GM18526 (cell line): ENCODE results near the gene ACBD6.

Experiments
- POLR2A ChIP-seq: IDR thresholded peaks from 3 replicates; pipeline ENCODE4 v1.6.1; 2011; ENCODE audit not compliant: insufficient read length; ENCODE audit errors: extremely low read depth

Gene ACBD6

DNA sequence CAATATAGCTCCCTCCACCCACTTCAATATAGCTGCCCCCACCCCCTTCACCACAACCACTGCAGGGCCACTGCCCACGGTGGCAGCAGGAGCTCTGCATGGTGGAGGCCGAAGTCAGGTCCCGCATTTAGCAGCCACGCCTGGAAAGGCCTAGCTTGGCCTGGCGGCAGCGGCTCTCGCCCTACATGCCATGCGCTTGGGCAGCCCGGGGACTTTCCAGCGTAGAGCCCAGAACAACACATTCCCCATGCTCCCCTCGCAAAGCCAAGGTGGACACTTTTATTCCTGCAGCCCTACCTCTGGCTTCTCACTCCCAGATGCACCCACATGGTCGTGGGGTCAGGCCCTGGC lies 235.2 kb downstream of the ACBD6 start:
- no peak for TF ChIP-seq POLR2A

DNA sequence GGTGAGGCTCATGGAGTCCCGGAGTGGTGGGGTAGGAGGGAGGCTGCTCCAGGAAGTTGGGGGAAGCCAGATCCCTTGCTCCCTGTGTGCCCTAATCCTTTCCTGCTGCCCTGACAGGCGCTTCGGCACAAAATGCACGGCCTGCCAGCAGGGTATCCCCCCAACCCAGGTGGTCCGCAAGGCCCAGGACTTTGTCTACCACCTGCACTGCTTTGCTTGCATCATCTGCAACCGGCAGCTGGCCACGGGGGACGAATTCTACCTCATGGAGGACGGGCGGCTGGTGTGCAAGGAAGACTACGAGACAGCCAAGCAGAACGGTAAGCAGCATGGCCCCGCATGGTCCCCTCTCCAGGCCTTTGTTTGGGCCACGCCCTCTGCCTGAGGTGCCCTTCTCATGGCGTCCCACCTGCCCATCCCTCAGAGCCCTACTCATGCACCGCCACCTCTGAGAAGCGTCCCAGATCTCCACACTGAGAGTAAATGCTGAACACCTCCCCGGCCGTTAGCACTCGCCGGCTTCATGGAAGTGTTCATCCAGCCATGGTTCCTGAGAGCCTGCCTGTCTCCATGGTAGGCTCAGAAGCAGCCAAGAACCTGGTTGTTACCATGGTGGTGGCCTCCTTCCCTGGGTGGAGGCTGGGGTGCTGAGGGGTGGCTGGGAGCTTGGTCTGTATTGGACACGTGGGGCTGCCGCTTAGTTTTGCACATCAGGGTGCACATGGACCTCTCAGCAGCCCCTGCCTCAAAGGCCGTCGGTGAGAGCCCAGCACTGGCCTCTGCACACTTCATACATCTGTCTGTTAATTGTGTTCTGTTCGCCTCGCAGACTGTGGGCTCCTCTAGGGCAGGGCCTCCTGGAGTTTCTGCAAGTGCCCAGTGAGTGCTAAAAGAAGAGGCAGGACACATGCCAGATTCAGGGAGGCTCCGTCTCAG lies 235.8 kb downstream of the ACBD6 start:
- no peak for TF ChIP-seq POLR2A

DNA sequence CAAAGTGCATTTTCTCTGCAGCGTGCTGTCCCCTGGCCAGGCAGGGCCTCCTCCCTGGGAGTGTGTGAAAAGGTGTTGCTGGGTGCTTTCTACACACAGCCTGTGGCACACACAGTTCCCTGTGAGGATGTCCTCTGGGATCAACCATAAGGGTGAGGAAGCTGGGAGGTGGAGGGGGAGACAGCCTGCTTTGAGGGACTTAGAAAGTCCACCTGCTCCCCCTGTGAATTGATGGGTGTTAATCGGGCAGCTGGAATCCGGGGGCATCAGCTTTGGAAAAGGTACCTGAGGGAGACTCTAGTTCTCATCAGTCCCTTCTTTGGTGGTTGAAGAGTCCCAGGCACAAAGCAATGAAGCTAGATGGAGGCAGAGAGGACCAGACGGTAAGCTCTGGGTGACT lies 236.5 kb downstream of the ACBD6 start:
- no peak for TF ChIP-seq POLR2A

DNA sequence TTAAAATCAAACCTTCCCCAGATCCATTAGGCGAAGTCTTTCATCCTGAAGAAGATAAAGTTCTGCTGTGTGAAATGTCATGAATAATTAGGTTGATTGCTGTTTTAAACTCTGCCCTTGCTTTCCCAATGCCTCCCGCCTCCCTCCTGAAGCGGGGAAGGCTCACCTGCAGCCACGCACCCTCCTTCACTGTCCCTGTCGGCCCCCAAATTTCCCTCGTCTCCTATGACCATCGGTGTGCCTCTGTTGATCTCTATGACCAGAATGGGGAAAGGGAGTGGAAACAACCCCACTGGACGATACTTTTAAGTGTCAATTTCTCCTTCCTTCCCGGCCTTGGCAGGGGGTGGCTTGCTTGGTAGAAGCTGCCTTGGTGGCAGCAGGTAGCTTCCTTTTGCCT lies 237.2 kb downstream of the ACBD6 start:
- TF ChIP-seq POLR2A = no peak

DNA sequence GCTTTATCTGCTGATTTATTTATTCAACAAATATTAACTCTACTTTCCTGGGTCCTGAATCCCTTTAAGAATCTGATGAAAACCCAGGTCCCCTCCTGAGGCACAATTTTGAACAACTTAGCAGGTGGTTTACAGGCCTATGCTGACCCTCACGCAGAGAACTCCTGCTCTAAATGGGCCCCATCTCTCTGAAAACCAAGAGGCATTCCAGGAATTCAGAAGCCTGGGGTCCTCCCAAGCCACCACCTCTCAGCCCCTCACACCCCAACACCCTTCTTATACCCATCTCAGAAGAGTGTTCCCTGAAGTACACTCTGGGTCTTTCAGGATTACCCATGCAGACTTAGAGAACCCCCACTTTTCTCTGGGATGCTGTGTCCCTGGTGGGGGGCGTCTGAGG lies 237.8 kb downstream of the ACBD6 start:
- no peak for TF ChIP-seq POLR2A

DNA sequence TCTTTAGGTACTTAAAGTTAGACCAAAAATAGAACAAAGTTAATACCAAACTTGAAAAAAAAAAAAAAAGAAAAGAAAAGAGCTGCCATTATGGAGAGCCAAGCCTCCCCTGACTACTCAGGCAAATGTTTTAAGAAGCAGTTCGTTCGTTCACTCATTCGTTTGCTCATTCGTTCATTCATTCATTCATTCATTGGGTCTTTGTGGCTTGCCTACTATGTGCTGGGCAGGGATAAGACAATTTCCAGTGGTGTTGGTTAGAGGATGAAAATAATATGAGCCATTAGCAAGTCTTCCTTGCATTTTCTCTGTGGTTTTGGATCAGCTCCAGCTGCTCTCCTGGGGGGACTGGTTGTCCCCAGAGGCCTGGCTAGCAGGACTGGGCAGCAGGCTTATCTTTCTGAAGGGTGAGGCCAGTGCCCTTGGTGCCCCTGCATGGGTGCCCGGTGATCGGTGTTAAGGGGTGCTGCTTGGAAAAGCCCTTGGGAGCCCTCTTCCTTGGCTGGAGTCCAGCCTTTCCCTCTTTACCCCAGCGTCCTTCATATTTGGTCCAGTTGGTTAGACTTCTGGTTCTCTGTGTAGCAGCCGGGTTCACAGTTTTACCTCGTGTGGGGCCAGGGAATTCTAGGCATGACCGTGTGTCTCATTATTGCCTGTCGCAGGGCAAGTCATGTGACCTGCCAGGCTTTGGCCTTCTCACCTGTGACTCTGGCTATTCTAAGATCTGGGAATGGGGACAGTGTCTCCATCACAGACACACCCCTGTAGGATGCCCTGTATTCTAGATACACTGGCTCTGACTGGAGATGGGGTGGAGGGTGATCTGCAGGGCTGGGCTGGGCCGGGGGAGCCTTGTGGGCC lies 239.5 kb downstream of the ACBD6 start:
- TF ChIP-seq POLR2A = no peak

DNA sequence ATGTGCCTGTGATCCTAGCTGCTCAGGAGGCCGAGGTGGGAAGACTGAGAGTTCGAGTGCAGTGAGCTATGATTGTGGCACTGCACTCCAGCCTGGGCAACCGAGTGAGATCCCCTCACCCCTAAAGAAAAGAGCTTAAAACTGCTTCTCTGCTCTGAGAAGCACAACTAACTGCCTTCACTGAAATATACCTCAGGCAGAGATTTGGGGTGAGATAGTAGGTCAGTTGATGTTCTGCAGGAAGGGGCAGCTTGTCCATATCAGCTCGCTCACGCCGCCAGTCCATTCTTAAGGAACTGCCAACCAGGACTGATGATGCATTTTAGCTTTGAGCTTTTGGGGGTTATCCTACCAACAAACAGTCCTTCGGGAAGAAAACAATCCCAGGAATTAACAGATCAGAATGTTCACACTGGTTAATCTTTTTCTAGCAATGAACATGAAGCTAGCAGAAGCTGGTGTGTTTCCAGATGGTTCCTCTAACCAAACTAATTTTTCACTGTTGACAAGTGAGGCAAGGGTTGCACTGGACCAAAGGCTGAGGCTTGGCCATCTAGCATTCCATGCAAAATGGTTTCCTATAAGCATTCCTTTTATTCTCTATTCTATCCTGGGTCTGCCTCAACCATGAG lies 240.7 kb downstream of the ACBD6 start:
- no peak for TF ChIP-seq POLR2A

DNA sequence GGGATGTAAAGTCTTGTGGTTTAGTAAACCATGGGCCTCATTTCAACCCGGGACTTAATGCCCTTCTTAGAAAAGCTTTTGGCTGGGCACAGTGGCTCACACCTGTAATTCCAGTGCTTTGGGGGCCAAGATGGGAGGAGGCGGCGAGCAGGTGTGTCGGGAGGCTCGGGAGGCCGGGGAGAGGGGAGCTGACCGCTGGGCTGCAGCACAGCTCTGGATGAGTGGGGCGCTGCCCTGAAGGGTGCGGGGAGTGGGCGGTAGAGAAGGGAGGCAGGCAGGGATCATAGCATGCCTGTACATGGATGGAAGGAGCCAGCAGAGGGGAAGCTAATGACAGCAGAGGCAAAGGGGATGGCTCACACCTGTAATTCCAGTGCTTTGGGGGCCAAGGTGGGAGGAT lies 241.3 kb downstream of the ACBD6 start:
- TF ChIP-seq POLR2A = no peak

DNA sequence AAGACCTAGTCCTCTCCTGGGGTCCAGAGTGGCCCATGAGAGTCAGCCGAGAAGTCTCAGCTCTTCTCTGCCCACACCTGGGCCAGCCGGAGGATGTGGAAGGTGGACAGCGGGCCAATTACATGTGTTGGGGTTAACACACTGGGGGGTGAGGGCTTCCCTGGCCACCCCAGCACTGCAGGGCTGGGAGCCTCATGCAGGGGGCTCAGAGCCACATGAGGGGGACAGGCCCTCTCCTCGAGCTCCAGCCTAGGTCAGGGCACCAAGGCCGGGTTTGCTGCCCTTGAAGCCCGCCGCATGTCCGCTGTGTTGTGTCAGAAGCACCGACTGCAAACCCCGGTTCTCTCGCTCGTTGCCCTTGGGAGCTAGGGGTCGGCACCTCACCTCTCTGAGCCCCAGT lies 241.8 kb downstream of the ACBD6 start:
- TF ChIP-seq POLR2A = no peak

DNA sequence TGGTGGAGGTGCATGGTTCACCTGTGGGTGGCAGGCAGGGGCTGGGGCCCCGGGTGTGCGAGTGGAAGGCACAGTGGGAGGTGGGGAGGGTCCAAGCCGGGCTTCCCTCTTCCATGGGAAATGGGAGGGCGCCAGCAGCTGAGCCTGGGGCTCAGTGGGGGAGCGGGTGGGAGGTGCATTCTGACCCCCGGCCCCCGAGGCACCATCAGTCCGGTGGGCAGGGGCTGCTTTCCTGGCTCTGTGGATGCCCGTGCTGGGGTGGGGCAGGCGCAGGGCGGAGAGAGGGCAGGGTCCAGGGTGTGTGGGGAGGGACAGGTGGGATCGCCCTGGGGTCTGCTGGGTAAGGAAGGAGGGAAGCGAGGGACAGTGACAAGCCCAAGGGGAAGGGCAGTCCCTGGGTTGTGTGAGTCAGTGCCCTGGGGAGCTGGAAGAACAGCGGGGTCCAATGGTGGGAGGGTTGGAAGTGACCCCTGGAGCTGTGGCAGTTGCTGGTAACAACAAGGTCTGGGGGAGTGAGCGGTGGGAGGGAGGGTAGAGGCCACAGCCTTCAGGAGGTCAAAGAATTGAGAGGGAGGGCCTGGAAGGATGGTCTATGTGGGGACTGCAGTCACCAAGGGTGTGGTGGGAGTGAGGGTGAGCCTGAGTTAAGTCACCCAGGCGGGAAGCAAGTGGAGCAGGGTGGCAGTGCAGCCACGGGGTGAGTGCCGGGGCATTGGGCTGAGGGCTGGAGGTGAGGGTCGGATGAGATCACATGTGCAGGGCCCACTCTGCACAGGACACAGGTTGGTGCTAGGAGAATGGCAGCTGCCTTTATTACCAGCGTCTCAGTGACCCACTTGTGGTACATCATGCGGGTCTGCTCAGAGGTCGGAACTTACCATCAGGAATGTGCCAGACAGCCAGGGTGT lies 242.7 kb downstream of the ACBD6 start:
- no peak for TF ChIP-seq POLR2A

DNA sequence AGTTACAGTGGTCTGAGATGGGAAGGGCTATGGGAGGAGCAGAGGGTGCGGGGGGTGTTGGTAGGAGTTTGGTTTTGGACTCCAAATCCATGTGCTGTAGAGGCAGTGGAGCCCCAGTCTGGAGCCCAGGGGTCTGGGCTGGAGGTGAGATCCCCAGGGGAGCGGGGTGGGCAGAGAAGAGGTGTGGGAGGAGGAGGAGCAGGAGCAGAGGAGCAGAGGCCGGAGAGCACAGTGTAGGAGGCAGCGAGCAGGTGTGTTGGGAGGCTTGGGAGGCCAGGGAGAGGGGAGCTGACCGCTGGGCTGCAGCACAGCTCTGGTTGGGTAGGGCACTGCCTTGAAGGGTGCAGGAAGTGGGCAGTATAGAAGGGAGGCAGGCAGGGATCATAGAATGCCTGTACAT lies 243.4 kb downstream of the ACBD6 start:
- TF ChIP-seq POLR2A = no peak

DNA sequence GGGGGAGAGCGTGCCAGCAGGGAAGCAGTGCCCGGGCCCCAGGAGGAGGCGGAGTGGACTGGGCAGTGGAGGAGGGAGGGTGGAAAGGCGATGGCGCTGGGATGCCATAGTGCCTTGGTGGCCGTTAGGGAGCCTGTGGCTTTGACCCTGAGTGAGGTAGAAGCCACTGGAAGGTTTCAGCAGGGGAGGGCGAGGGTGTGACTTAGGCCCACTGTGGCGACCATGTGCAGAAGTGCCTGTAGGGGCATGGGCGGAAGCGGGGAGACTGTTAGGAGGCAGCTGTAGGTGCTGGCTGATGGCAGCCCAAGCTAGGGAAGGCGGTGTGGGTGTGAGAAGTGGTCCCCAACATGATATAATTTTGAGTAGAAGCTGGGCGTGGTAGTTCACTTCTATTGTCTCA lies 244.1 kb downstream of the ACBD6 start:
- TF ChIP-seq POLR2A = no peak

DNA sequence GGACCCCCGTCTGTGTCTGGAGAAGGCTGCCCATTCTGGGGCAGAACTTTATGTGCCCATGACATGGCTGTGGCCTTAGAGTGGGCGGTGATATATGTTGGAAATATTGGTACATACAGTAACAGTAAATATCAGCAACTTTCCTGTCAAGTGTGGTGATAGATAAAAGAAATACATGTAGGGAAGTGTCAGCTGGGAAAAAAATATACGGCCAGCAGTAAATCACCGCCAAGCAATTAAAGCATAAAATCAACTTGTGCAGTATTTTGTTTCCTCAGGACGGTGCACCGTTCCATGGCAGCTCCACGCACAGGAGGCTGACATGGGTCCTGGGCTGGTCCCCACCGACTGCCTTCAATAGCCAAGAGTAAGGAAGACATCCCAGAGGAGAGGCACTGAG lies 244.9 kb downstream of the ACBD6 start:
- no peak for TF ChIP-seq POLR2A

DNA sequence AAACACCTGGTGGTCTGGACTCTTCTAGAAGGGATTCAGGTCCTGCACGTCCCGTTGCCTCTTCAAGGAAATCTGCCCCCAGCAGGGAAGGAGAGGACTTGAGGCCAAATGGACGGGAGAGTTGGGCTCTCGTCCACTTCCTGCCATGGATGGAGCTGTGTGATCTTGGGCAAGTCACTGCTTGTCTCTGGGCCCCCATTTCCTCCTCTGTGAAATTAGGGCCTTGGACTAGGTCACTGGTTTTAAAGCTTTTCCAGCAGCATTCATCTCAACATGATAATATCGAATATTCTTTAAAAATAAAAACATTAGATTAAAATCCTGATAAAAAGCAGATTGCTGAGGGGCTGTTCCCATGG lies 245.4 kb downstream of the ACBD6 start:
- no peak for TF ChIP-seq POLR2A

DNA sequence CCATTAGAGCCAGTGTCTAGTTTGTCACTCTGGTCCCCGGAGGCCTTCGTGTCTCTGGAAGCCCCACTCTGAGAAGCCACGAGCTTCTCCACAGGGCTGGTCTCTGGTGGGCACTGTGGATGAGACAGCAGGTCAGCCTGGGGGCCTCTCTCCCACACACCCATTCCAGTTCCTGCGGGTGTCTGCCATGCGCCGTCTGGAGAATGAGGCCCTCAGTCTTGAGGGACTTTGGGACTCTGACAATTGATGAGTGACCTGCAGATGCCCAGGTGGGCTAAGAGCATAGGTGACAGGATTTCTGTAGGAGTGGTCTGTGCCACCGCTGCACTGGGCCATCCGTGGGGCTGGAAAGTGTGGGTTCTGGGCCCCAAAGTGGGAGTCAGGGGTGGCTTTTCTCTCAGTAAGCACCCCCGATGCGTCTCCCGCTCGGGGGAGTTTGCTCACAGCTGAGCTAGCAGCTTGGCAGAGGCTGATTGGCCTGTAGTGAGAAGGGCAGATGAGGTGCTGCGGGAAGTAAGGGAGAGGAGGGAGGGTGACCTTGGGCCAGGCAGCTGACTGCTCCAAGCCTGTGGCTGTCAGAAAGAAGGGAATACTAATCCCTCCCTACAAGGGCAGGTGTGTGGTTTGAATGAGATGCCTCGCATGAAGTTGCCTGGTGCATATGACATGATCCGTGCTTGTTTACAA lies 245.9 kb downstream of the ACBD6 start:
- TF ChIP-seq POLR2A = no peak
